WERI-Rb-1 (cell line): ENCODE measurements around the gene CRKL.

Source experiments
- DNase-seq: peaks from one replicate; pipeline ENCODE4 v3.0.0-alpha.2; 2020
- H3K27ac ChIP-seq: fragments of 250-450 bp; sonication (Bioruptor Pico); 2 replicates; pipeline ENCODE4 v1.5.1; 2020; ENCODE audit warnings: mild to moderate bottlenecking, moderate library complexity
- H3K27me3 ChIP-seq: fragments of 250-450 bp; sonication (Bioruptor Pico); 2 replicates; pipeline ENCODE4 v1.5.1; 2021; ENCODE audit warnings: mild to moderate bottlenecking, low read depth, moderate library complexity; ENCODE audit not compliant: insufficient read depth, severe bottlenecking
- H3K36me3 ChIP-seq: fragments of 250-450 bp; sonication (Bioruptor Pico); 2 replicates; pipeline ENCODE4 v1.5.1; 2020; ENCODE audit warnings: mild to moderate bottlenecking, moderate library complexity
- H3K4me3 ChIP-seq: 2 replicates; pipeline ENCODE4 v1.5.1; 2011; ENCODE audit warnings: low read depth, mild to moderate bottlenecking, control low read depth, low read length
- H3K9me3 ChIP-seq: fragments of 250-450 bp; sonication (Bioruptor Pico); 2 replicates; pipeline ENCODE4 v1.5.1; 2021; ENCODE audit warnings: mild to moderate bottlenecking, moderate library complexity; ENCODE audit not compliant: severe bottlenecking
- TF ChIP-seq, protein P1 (sequence below): IDR thresholded peaks from 2 replicates; pipeline ENCODE4 v1.5.1; 2011; ENCODE audit warnings: low read depth, mild to moderate bottlenecking, control low read depth, inconsistent platforms, low read length

Gene CRKL

GRCh38 chr22:20957102-20957682 is 40.0 kb downstream of the CRKL start:
- Histone ChIP-seq H3K27me3 (no peaks in the 10 kb centered on the region), H3K36me3 (peaks cover 22% of the 10 kb centered on the region), H3K9me3 (no peaks in the 10 kb centered on the region), H3K27ac (no peak overlapping the region; the same call in 1 of the 2 replicates), H3K4me3 (no peak overlapping the region)
- TF ChIP-seq, protein P1, sequence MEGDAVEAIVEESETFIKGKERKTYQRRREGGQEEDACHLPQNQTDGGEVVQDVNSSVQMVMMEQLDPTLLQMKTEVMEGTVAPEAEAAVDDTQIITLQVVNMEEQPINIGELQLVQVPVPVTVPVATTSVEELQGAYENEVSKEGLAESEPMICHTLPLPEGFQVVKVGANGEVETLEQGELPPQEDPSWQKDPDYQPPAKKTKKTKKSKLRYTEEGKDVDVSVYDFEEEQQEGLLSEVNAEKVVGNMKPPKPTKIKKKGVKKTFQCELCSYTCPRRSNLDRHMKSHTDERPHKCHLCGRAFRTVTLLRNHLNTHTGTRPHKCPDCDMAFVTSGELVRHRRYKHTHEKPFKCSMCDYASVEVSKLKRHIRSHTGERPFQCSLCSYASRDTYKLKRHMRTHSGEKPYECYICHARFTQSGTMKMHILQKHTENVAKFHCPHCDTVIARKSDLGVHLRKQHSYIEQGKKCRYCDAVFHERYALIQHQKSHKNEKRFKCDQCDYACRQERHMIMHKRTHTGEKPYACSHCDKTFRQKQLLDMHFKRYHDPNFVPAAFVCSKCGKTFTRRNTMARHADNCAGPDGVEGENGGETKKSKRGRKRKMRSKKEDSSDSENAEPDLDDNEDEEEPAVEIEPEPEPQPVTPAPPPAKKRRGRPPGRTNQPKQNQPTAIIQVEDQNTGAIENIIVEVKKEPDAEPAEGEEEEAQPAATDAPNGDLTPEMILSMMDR = no peak
- DNase-seq = no peak

GRCh38 chr22:20957683-20958431 is 40.6 kb downstream of the CRKL start:
- TF ChIP-seq, protein P1 = no peak
- no peak overlapping the region; the same call in 1 of the 2 replicates for H3K4me3 ChIP-seq
- peak; percentile 46 for DNase-seq
- no peaks in the 10 kb centered on the region for H3K27me3 ChIP-seq
- no peaks in the 10 kb centered on the region for H3K9me3 ChIP-seq
- peaks cover 16% of the 10 kb centered on the region for H3K36me3 ChIP-seq
- H3K27ac ChIP-seq = peak overlapping the region; percentile 68

- TF ChIP-seq, protein P1 = no peak
- Histone ChIP-seq H3K27me3 (no peaks in the 10 kb centered on the region), H3K27ac (no peak overlapping the region), H3K9me3 (no peaks in the 10 kb centered on the region), H3K36me3 (no peaks in the 10 kb centered on the region), H3K4me3 (no peak overlapping the region)
- DNase-seq = no peak
Measured at GRCh38 chr22:20959578-20960461, 42.6 kb downstream of the CRKL start.

GRCh38 chr22:20960609-20961008 is 43.4 kb downstream of the CRKL start:
- Histone ChIP-seq H3K27ac (no peak overlapping the region), H3K9me3 (no peaks in the 10 kb centered on the region), H3K36me3 (no peaks in the 10 kb centered on the region), H3K27me3 (no peaks in the 10 kb centered on the region), H3K4me3 (no peak overlapping the region)
- DNase-seq = no peak
- TF ChIP-seq, protein P1 = no peak

GRCh38 chr22:20962491-20962945 is 45.3 kb downstream of the CRKL start:
- Histone ChIP-seq H3K27ac (no peak overlapping the region), H3K27me3 (no peaks in the 10 kb centered on the region), H3K9me3 (no peaks in the 10 kb centered on the region), H3K36me3 (no peaks in the 10 kb centered on the region), H3K4me3 (no peak overlapping the region)
- DNase-seq = no peak
- TF ChIP-seq, protein P1 = no peak
